SW 1271 (cell line): ENCODE data around the gene PEA15.

Experiments
- DNase-seq, 2 experiments: peaks; one replicate each; lab custom pipeline; 2025; lab: John Stamatoyannopoulos, UW

The PEA15 gene

GRCh38 chr1:160205242-160206035 lies at the start of gene PEA15:
PEA15 (plus strand) TSS chr1:160205384; CDS start chr1:160211545, 6,161 bp downstream.
- peak; percentile 6 to 24 for DNase-seq

GRCh38 chr1:160156361-160156760 lies 48.8 kb upstream of the PEA15 start:
- no peak for DNase-seq

GRCh38 chr1:160157174-160157573 lies 48.0 kb upstream of the PEA15 start:
- DNase-seq, result no peak

- no peak for DNase-seq
Measured at GRCh38 chr1:160158031-160158430, 47.2 kb upstream of the PEA15 start.

GRCh38 chr1:160158534-160158933 lies 46.6 kb upstream of the PEA15 start:
- no peak for DNase-seq

GRCh38 chr1:160159846-160160245 lies 45.3 kb upstream of the PEA15 start:
- no peak for DNase-seq

- no peak for DNase-seq
Measured at GRCh38 chr1:160161965-160162705, 43.0 kb upstream of the PEA15 start.

GRCh38 chr1:160162931-160163330 lies 42.3 kb upstream of the PEA15 start:
- DNase-seq, result no peak

- no peak for DNase-seq
Measured at GRCh38 chr1:160163615-160164014, 41.6 kb upstream of the PEA15 start.

GRCh38 chr1:160164121-160164520 lies 41.1 kb upstream of the PEA15 start:
- no peak for DNase-seq

GRCh38 chr1:160166166-160166868 lies 38.9 kb upstream of the PEA15 start:
- DNase-seq, result no peak

GRCh38 chr1:160167056-160167455 lies 38.1 kb upstream of the PEA15 start:
- DNase-seq, result no peak

- DNase-seq, result no peak
Measured at GRCh38 chr1:160167580-160167979, 37.6 kb upstream of the PEA15 start.

- DNase-seq, result no peak
Measured at GRCh38 chr1:160168016-160168415, 37.2 kb upstream of the PEA15 start.

GRCh38 chr1:160168609-160169369 lies 36.4 kb upstream of the PEA15 start:
- DNase-seq, result no peak

GRCh38 chr1:160169553-160170399 lies 35.4 kb upstream of the PEA15 start:
- no peak for DNase-seq

- no peak for DNase-seq
Measured at GRCh38 chr1:160171354-160171753, 33.8 kb upstream of the PEA15 start.

- no peak for DNase-seq
Measured at GRCh38 chr1:160171980-160172379, 33.2 kb upstream of the PEA15 start.

GRCh38 chr1:160177231-160177630 lies 28.0 kb upstream of the PEA15 start:
- DNase-seq, result no peak

- DNase-seq, result no peak
Measured at GRCh38 chr1:160177667-160178066, 27.5 kb upstream of the PEA15 start.

- no peak for DNase-seq
Measured at GRCh38 chr1:160178731-160179130, 26.5 kb upstream of the PEA15 start.
